Measurements from ENCODE around the gene CDX2. TPM values are rescaled to one million over a fixed set of nuclear protein-coding genes. Genes with fewer than 3 reads are reported as not detected.
"Not testable (repeated sequence)": the region's sequence is repeated elsewhere in the genome, so short reads cannot be mapped to it uniquely, and the experiment has no call there.

The CDX2 gene
- total RNA-seq, 1 experiment from 2014 or later: 12.5 TPM

DNA sequence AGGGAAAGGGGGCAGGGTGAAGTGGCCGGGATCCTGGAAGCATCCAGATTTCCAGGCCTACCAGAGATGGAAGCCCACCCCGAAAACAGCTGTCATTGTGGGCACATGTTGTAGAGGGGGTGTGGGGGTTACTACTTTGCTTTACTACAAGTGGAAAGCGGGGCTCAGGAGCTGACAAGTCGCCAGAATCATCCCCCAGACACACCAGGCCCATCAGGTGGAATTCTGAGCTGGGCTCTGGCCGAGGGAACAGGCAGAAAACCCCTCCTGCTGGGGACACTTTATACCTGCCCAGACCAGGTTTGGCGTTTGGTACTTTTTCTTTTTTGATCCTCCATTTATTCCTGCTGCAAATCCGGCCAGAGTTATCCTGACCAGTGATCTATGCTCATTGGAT, 3.8 kb downstream of the CDX2 start (continued):
- TF ChIP-seq, protein P1, sequence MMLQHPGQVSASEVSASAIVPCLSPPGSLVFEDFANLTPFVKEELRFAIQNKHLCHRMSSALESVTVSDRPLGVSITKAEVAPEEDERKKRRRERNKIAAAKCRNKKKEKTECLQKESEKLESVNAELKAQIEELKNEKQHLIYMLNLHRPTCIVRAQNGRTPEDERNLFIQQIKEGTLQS (IDR thresholded peaks at IDR 0.05): no peak
- TF ChIP-seq POLR2A (IDR thresholded peaks at IDR 0.05; ENCODE audit: borderline replicate concordance, extremely low read depth, insufficient read depth, insufficient read length) (no peak), ELF1 (IDR thresholded peaks at IDR 0.05; ENCODE audit: borderline replicate concordance, low read depth) (no peak), EGR1 (IDR thresholded peaks at IDR 0.05; ENCODE audit: low read depth) (no peak), SIN3A (IDR thresholded peaks at IDR 0.05; ENCODE audit: low read depth) (no peak), FOSL1 (IDR thresholded peaks at IDR 0.05; ENCODE audit: low read depth) (no peak)

DNA sequence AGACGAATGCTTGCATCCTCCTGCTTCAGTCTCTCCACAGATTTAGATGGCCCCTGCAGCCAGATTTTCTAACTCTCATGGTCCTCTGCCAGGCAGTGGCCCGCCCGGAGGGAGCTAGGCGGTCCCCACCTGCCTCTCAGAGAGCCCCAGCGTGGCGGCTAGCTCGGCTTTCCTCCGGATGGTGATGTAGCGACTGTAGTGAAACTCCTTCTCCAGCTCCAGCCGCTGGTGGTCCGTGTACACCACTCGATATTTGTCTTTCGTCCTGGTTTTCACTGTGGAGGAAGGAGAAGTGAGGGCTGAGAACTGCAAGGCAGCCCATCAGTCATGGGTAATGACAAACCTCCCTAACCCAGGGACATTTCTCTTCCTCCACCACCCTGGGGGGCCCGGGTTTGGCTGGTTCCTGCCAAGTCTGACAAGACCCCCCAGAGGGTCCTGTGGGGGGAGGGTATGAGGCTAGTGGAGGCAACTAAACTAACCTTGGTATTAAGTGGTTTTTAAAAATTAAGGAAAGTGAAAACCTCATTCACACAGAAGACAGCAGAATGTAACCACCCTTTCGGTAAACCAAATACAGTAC, 4.3 kb downstream of the CDX2 start:
- Histone ChIP-seq H4K20me1 (ENCODE audit: insufficient read depth) (no peaks in the 10 kb centered on the region), H3K9me2 (ENCODE audit: insufficient read depth) (no peaks in the 10 kb centered on the region), H3K36me3 (ENCODE audit: control insufficient read depth in 1 of 2, insufficient read depth in 2 of 2, low read length in 2 of 2) (peaks cover 0 to 4% of the 10 kb centered on the region in 2 experiments; a peak in 1 of 4 replicates), H3K4me1 (ENCODE audit: control insufficient read depth in 1 of 2, insufficient read depth in 2 of 2, low read length in 2 of 2) (peaks cover 6 to 23% of the 10 kb centered on the region in 2 experiments; a peak in 3 of 4 replicates), H3K79me2 (ENCODE audit: insufficient read depth, low read length) (peaks cover 40% of the 10 kb centered on the region), H3K27me3 (ENCODE audit: insufficient read depth, low read length) (no peaks in the 10 kb centered on the region), H3K4me2 (ENCODE audit: low read length) (no peak overlapping the region), H3K27ac (ENCODE audit: low read depth, low read length) (no peak overlapping the region), H3K4me3 (replicated peaks in 1 of 2; ENCODE audit: low read depth in 1 of 2, low read length in 2 of 2) (no peak overlapping the region), H3K9me3 (ENCODE audit: control insufficient read depth in 1 of 2, insufficient read depth in 1 of 2, low read depth in 1 of 2, low read length in 2 of 2) (no peaks in the 10 kb centered on the region), H3K9ac (ENCODE audit: low read length) (no peak overlapping the region), H2AFZ (ENCODE audit: low read depth, low read length, poor library complexity, severe bottlenecking) (no peak overlapping the region)
- no peak for TF ChIP-seq ZNF274 (IDR thresholded peaks at IDR 0.05; ENCODE audit: low read depth, low read length)
- ChIA-PET CTCF (interaction anchor here (1.9 to 2.1 kb wide), 2 partner anchors 11 to 138 kb away, joined by 5 to 7 read pairs; no protein-coding TSS in a partner anchor), POLR2A (no interaction called here), RAD21 (ENCODE audit: low non-redundant PET in 1 of 2, low total read pairs in 2 of 2, uncharacterized antibody in 2 of 2, unreplicated experiment in 2 of 2) (no interaction called here)
- DNase-seq (ENCODE audit: low read depth, low spot score) (no peak), ATAC-seq (no peak)
- BruUV-seq (replicated peaks): no TSS peak
- intact Hi-C loops (cut with micrococcal nuclease): loop anchor here (5.0 kb wide), 1 partner anchor 583 kb away; no protein-coding TSS in a partner anchor

DNA sequence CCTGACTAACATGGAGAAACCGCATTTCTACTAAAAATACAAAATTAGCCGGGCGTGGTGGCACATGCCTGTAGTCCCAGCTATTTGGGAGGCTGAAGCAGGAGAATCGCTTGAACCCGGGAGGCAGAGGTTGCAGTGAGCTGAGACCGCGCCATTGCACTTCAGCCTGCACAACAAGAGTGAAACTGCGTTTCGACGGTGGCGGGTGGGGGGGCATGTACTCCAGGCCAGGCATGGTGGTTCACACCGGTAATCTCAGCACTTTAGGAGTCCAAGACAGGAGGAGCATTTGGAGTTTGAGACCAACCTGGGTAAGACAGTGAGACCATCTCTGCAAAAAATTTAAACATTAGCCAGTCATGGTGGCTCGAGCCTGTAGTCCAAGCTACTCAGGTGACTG, 4.9 kb downstream of the CDX2 start:
- Histone ChIP-seq H3K79me2 (ENCODE audit: insufficient read depth, low read length) (peaks cover 40% of the 10 kb centered on the region), H3K4me1 (ENCODE audit: control insufficient read depth in 1 of 2, insufficient read depth in 2 of 2, low read length in 2 of 2) (peaks cover 6 to 17% of the 10 kb centered on the region in 2 experiments; a peak in 3 of 4 replicates)
- RAD21 ChIA-PET (ENCODE audit: low non-redundant PET in 1 of 2, low total read pairs in 2 of 2, uncharacterized antibody in 2 of 2, unreplicated experiment in 2 of 2); H3K27me3 ChIP-seq (ENCODE audit: insufficient read depth, low read length); H3K36me3 ChIP-seq (ENCODE audit: control insufficient read depth in 1 of 2, insufficient read depth in 2 of 2, low read length in 2 of 2); H3K9me3 ChIP-seq (ENCODE audit: control insufficient read depth in 1 of 2, insufficient read depth in 1 of 2, low read depth in 1 of 2, low read length in 2 of 2); ATAC-seq; H3K4me2 ChIP-seq (ENCODE audit: low read length); H4K20me1 ChIP-seq (ENCODE audit: insufficient read depth); BruUV-seq (replicated peaks); POLR2A ChIA-PET; H3K4me3 ChIP-seq (replicated peaks in 1 of 2; ENCODE audit: low read depth in 1 of 2, low read length in 2 of 2); H3K9ac ChIP-seq (ENCODE audit: low read length); H3K9me2 ChIP-seq (ENCODE audit: insufficient read depth); DNase-seq (ENCODE audit: low read depth, low spot score); H3K27ac ChIP-seq (ENCODE audit: low read depth, low read length); intact Hi-C loops (cut with micrococcal nuclease); H2AFZ ChIP-seq (ENCODE audit: low read depth, low read length, poor library complexity, severe bottlenecking): not testable (repeated sequence)
- CTCF ChIA-PET: interaction anchor here (1.9 to 2.1 kb wide), 2 partner anchors 10 to 138 kb away, joined by 5 to 7 read pairs; no protein-coding TSS in a partner anchor

Measured in HCT116 (cell line).